HG03108 (cell line): Measurements from ENCODE around the gene C2CD2.

Experiments used
- ATAC-seq: cut with Tn5 transposase; IDR thresholded peaks from one replicate; pipeline ENCODE4 v1.9.1; 2021; ENCODE audit warnings: moderate library complexity; ENCODE audit not compliant: unreplicated experiment

Gene C2CD2

DNA sequence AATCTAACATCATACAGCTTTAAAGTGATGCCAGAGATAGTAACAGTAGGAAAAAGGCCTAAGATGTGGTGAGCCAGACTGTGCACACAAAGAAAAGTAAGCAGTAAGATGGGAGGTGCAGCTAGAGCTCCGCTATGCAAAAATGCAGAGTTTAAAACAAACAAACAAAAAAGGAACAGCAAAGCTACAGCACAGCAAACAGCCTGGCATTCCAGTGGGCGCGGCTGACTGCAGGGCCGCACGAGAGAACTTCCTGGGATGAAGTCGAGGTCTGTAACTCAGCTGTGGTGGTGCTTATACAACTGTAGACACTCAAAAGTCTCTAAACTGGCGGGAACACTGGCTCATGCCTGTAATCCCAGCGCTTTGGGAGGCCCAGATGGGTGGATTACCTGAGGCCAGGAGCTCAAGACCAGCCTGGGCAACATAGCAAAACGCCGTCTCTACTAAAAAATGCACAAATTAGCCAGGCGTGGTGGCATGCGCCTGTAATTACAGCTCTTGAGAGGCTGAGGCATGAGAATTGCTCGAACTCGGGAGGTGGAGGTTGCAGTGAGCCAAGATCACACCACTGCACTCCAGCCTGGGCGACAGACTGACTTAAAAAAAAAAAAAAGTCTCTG lies 104.7 kb downstream of the C2CD2 start:
- no peak for ATAC-seq

DNA sequence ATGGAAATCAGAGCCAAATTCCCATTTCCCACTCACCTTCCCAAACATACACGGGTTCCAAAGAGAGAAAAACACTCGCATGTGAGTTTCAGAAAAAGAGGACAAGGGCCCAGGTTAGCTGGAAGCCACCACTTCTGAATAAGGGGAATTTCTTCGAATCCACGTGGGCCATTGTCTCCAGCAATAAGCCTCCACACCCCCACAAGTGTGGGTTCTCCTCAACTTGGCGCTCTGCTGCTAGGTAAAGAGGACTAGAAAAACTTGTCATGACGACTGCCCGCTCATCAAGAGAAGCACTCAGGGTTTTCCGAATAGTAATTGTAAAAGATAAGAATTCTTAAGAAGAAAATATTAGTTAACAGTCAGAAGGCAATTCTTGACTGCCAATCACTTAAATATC lies 105.3 kb downstream of the C2CD2 start:
- ATAC-seq, result no peak

DNA sequence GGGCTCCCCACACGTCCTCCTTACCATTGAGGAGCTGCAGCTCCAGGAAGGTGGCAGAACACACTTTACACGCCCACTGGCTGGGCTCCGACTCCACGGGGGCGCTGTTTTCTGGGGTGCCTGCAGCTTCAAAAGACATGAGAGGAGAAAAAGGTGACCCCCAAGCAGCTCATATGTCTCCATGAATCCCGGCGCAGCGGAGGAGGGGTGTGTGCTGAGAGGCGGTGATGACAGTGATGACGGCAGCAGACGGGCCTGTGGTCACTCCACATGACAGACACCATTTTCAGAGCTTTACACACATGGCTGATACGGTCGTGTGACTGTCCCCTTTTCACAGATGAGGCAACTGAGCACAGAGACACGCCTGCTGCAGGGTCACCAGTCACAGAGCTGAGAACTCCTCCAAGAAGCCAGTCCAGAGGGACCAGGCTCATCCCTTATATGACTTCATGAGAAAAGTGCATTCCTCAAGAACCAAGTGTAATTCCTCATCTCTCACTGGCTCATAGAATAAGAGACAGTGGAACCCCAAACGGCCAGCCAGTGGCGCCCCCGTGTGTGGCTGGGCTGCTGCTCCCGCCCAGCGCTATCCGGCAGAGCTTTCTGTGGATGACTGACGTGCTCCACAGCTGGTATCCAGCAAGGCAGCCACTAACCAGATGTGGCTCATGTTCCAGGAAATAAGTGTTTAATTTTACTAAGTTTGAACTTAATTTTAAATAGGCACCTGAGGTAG lies 106.6 kb downstream of the C2CD2 start:
- ATAC-seq, result no peak

DNA sequence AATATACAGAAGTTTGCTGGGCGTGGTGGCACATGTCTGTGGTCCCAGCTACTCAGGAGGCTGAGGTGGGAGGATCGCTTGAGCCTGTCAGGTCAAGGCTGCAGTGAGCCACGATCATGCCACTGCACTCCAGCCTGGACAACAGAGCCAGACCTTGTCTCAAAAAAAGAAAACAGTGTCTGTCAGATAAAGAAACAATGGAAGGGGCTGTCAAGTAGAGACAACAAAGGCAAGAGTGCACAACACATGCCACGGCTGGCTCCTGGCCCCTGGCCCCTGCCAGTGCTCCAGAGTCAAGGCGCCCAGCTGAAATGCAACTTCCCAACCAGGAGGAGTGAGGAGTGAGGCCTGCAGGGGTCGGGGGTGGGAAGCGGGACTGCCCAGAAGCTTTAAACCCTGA lies 107.3 kb downstream of the C2CD2 start:
- ATAC-seq, result no peak

DNA sequence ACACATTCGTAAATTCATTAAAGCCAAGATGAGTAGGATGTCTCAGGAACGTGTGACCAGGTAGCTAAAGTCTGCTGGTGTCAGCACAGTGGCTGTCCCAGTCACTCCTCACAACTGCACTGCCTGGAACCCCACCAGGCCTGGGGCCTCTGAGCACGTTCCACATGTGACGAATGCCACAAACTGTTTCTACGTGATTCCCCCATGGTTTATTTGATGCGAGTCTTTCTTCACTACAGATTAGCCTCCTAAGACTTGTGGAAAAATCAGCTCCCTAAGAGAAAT lies 107.8 kb downstream of the C2CD2 start:
- no peak for ATAC-seq

DNA sequence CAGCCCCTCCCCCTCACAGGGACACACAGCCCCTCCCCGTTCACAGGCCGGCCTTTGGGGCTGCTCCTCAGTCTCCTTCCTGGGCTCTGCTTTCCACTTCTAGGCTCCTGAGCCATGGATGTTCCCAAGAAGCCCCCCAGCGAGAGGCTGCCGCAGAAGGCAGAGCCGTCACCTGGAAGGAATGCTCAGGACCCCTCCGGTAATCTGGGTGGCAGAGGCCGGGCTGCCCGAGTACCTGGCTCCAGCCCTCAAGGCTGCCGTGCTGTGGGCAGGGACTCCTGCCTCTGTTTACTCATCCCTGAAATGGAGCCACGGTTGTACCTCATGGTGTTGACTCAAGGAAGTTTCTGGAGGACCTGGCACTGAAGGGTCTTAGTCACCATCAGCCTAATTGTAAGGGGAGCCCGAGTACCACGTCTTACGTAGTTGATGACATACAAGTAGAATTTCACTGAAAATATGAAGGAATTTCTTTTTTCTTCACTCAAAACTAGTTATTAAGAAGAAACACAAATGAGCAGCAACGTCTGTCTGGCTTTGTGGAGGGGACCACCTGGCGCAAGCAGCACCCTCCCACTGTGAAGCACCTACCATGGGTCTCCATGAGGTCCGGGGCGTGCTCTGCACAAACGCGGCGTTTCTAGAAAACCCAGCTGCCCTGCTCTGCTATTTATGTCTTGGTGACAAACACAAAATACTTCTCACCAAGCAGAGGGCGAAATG lies 108.3 kb downstream of the C2CD2 start:
- no peak for ATAC-seq

DNA sequence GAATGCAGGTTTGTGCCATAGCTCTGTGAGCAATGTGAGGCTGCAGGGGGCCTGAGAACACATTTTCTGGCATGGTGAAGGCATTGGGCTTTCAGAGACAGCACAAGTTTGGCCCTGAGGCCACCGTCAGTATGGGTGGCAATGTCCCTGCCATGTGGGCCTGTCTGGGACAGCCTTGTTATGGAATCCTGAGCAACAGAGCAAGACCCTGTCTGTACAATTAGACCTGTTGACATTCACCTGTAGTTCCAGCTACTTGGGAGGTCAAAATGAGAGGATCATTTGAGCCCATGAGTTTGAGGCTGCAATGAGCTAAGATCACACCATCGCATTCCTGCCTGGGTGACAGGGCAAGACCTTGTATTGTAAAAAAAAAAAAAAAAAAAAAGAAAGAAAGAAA lies 110.2 kb downstream of the C2CD2 start:
- no peak for ATAC-seq

DNA sequence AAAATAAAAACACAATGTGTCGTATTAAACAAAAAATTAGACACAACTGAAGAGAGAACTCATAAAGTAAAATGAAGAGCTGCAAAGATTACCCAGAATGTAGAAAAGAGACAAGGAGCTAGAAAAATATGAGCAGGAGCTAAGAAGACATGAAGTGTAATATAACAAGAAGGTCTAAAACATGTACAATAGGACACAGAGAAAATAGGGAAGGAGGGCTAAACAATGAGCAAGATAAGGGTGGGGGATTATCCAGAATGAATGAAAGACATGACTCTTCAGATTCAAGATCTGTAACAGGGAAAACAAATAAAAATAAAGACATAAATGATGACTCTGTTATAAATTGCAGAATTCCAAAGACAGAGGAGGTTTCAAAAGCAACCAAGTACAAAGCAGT lies 112.9 kb downstream of the C2CD2 start:
- ATAC-seq, result no peak

DNA sequence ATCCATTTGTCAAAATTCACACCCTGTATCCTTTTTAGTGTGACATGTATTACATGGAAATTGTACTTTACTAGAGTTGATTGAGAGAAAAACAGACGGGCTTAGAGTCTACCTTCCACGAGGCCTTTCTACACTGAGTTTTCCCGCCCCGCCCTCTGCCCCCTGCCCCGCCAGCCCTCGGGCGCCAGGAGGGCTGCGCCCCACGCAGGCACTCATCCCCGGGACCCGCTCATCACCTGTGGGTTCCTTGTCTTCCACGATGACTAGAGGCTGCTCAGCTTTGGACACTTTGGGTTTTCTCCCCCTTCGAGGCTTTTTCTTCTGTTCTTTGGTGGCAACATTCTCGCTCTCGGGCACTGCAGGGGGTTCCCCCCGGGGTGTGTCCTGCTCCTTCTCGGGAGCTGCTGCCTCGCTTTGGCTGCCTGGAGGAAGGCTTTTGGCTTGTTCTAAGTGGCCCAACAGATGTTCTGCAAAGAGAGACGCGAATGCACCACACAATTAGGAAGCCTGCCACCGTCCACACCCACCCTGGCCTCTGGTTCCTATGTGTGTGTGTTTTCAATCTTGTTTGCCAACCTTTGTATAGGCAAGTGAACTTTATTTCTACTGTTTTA lies 114.3 kb downstream of the C2CD2 start:
- no peak for ATAC-seq

DNA sequence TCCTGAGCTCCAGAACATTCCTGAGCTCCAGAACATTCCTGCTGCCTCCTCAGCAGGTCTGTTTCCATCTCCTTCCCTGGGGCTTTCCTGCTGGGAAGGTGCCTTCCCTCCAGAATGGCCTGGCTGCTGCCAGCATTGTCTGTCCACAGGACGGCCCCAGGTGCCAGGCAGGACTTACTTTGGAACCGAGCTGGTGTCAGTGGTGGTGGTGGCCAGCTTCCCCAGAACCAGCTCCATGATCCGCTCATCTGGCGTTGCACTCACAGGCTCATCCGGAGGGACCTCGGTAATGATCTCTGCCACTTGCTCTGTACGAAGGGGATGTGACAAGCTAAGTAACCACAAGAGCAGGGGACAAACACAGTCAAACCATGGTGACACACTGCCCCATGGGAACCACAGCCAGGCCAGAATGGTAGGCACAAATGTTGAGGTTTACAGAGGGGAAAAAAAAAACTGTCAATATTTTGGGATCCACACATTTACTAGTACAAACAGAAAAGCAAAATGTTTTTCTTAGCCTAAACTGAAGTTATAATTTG lies 116.0 kb downstream of the C2CD2 start:
- ATAC-seq, result no peak

DNA sequence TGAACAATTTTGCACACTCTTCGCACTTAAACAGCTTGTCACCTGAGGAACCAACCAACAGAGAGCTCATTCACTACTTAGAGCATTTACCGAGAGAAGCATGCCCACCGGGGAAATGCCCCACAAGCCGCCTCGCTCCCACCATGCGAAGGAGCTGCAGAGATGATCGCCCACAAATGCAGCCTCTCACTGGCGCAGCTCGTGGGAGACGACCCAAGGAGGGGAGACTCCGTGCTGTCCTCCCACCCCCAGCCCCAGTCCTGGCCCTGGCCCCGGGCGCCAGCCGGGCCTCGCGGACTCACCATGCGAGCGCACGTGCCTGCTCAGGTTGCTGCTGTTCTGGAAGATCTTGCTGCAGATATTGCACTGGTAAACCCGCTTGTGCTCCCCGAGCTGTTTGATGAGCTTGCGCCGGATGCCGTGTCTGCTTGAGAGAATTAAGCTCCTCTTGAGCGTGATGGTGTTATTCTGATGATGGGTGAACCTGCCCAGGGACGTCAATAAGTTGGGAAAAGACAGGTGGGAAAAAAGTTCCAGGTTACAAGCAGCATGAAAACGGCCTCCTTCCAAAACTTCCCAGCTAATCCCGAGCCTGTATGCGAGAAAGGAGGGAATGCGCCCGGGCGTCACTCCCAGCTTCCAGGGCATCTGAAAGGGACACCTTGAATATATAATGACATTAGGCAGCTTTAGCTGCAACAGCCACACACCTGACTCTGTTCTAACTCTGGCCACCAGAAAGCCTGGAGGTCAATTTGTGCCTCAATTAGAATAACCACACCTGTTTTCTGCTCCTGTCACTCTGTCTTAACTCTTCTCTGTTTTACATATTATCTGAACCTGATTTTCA lies 117.4 kb downstream of the C2CD2 start:
- no peak for ATAC-seq

DNA sequence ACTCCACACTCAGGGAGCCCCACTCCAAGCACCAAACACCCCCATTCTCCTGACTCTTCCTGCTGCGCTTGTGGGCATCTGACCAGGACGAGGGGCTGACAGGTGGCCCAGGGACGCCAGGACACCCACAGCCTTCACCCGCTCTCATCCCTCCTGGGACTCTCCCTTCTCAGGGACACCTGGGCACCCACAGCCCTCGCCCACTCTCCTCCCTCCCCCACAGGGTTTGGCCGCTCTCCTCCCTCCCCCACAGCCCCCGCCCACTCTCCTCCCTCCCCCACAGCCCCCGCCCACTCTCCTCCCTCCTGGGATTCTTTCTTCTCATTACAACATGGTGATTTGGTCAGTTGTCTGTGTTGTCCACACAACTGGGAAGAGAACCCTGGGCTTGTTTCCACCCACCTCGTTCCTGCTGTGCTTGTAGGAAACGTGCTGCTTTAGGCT lies 118.1 kb downstream of the C2CD2 start:
- no peak for ATAC-seq
